ENCODE data around the gene ANXA2. TPM values are rescaled to one million over a fixed set of nuclear protein-coding genes. Genes with fewer than 3 reads are reported as not detected.
A peak's percentile ranks its signal among the peaks of the same experiment; 100 is the strongest.

The ANXA2 gene
- total and polyA plus RNA-seq, 4 donors, result 851 to 1,294 (median 1,171) TPM

GRCh38 chr15:60426870-60427508 lies 29.2 kb upstream of the ANXA2 start:
- peaks cover 0 to 42% (median 10%) of the 10 kb centered on the region in 5 donors for H3K4me1 ChIP-seq (ENCODE audit: control insufficient read depth in 5 of 5, insufficient read depth in 5 of 5, low read length in 5 of 5)
- H3K9ac ChIP-seq (ENCODE audit: insufficient read depth in 1 of 2, low read length in 2 of 2), result no peak overlapping the region
- no peaks in the 10 kb centered on the region for H3K9me3 ChIP-seq (ENCODE audit: control insufficient read depth in 4 of 4, insufficient read depth in 3 of 4, low read length in 3 of 4)
- DNase-seq (peak in 2 of 3 donors; percentile 95 to 97), ATAC-seq (ENCODE audit: insufficient read depth, low FRiP score) (no peak)
- WGBS, 2 donors, result 64 to 77% methylated on average over 2 of the region's 2 CpGs
- peak overlapping the region in 1 of 2 donors; percentile 31 for H3K27ac ChIP-seq (ENCODE audit: low read depth in 1 of 2, low read length in 1 of 2)
- H3K27me3 ChIP-seq (ENCODE audit: control insufficient read depth in 3 of 3, insufficient read depth in 3 of 3, low read length in 2 of 3), result no peaks in the 10 kb centered on the region
- peaks cover 4 to 15% (median 8%) of the 10 kb centered on the region in 4 donors for H3K36me3 ChIP-seq (ENCODE audit: control insufficient read depth in 4 of 4, insufficient read depth in 4 of 4, low read length in 4 of 4)
- TF ChIP-seq CTCF (IDR thresholded peaks at IDR 0.05; ENCODE audit: control extremely low read depth, extremely low read depth), result no peak
- H3K4me3 ChIP-seq, result no peak overlapping the region

- H3K27me3 ChIP-seq (ENCODE audit: control insufficient read depth in 3 of 3, insufficient read depth in 3 of 3, low read length in 2 of 3), result no peaks in the 10 kb centered on the region
- H3K36me3 ChIP-seq (ENCODE audit: control insufficient read depth in 4 of 4, insufficient read depth in 4 of 4, low read length in 4 of 4), result peaks cover 3 to 10% (median 4%) of the 10 kb centered on the region in 4 donors
- TF ChIP-seq CTCF (IDR thresholded peaks at IDR 0.05; ENCODE audit: control extremely low read depth, extremely low read depth), result no peak
- no peak overlapping the region for H3K4me3 ChIP-seq
- no peak for DNase-seq
- no peak for ATAC-seq (ENCODE audit: insufficient read depth, low FRiP score)
- H3K9me3 ChIP-seq (ENCODE audit: control insufficient read depth in 4 of 4, insufficient read depth in 3 of 4, low read length in 3 of 4), result no peaks in the 10 kb centered on the region
- peaks cover 0 to 42% (median 13%) of the 10 kb centered on the region in 5 donors for H3K4me1 ChIP-seq (ENCODE audit: control insufficient read depth in 5 of 5, insufficient read depth in 5 of 5, low read length in 5 of 5)
- no peak overlapping the region for H3K9ac ChIP-seq (ENCODE audit: insufficient read depth in 1 of 2, low read length in 2 of 2)
- WGBS, 2 donors, result 77 to 93% methylated on average over 2 of the region's 2 CpGs
- H3K27ac ChIP-seq (ENCODE audit: low read depth in 1 of 2, low read length in 1 of 2), result no peak overlapping the region
These were observed 27.7 kb upstream of the ANXA2 start for GRCh38 chr15:60425461-60425860.

GRCh38 chr15:60424006-60424405 lies 26.2 kb upstream of the ANXA2 start:
- no peak for DNase-seq
- Histone ChIP-seq H3K9me3 (ENCODE audit: control insufficient read depth in 4 of 4, insufficient read depth in 3 of 4, low read length in 3 of 4) (no peaks in the 10 kb centered on the region), H3K9ac (ENCODE audit: insufficient read depth in 1 of 2, low read length in 2 of 2) (no peak overlapping the region), H3K4me3 (no peak overlapping the region), H3K36me3 (ENCODE audit: control insufficient read depth in 4 of 4, insufficient read depth in 4 of 4, low read length in 4 of 4) (peaks cover 1 to 10% (median 3%) of the 10 kb centered on the region in 4 donors), H3K27me3 (ENCODE audit: control insufficient read depth in 3 of 3, insufficient read depth in 3 of 3, low read length in 2 of 3) (no peaks in the 10 kb centered on the region), H3K27ac (ENCODE audit: low read depth in 1 of 2, low read length in 1 of 2) (no peak overlapping the region), H3K4me1 (ENCODE audit: control insufficient read depth in 5 of 5, insufficient read depth in 5 of 5, low read length in 5 of 5) (peaks cover 0 to 52% (median 18%) of the 10 kb centered on the region in 5 donors)
- no peak for TF ChIP-seq CTCF (IDR thresholded peaks at IDR 0.05; ENCODE audit: control extremely low read depth, extremely low read depth)
- ATAC-seq (ENCODE audit: insufficient read depth, low FRiP score), result no peak
- 84 to 89% methylated on average over 1 of the region's 1 CpG for WGBS, 2 donors
